ENCODE measurements around the gene OPA1.

Gene OPA1

DNA sequence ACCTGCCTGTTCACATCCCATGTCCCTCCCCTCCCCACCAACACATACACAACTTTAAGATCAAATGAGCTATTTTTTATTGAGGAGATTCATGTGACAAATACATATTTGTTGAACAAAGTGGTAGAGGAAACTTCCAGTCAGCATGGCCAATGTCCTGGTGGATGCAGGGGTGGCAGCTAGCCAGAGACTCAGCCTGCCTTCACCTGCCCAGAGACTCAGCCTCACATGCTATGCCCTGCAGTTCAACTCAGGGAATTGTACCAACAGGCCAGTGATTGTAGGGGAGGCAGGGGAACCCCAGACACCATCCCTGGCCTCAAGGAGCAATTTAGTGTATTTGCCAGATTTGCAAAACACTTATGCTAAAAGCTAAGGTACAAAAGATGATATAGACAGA is 136.6 kb downstream of the OPA1 start:
- H3K4me1 ChIP-seq (ENCODE audit: control insufficient read depth, insufficient read depth, low read length, poor library complexity, severe bottlenecking): no peaks in the 10 kb centered on the region
- H3K36me3 ChIP-seq (ENCODE audit: control insufficient read depth, insufficient read depth, low read length): no peaks in the 10 kb centered on the region
- no peaks in the 10 kb centered on the region for H3K27me3 ChIP-seq (replicated peaks; ENCODE audit: control insufficient read depth, insufficient read depth, low read length, poor library complexity, severe bottlenecking)
- H3K9me3 ChIP-seq (ENCODE audit: control insufficient read depth, low read length): no peaks in the 10 kb centered on the region
- H3K27ac ChIP-seq (ENCODE audit: insufficient read depth, low read length, poor library complexity, severe bottlenecking): no peak overlapping the region
- no peak for DNase-seq
- no peak overlapping the region for H3K4me3 ChIP-seq (ENCODE audit: insufficient read depth, low read depth, low read length, poor library complexity, severe bottlenecking)

GRCh38 chr3:193730511-193730910 is 137.5 kb downstream of the OPA1 start:
- Histone ChIP-seq H3K4me3 (ENCODE audit: insufficient read depth, low read depth, low read length, poor library complexity, severe bottlenecking) (no peak overlapping the region), H3K4me1 (ENCODE audit: control insufficient read depth, insufficient read depth, low read length, poor library complexity, severe bottlenecking) (no peaks in the 10 kb centered on the region), H3K9me3 (ENCODE audit: control insufficient read depth, low read length) (no peaks in the 10 kb centered on the region), H3K36me3 (ENCODE audit: control insufficient read depth, insufficient read depth, low read length) (no peaks in the 10 kb centered on the region), H3K27ac (ENCODE audit: insufficient read depth, low read length, poor library complexity, severe bottlenecking) (no peak overlapping the region), H3K27me3 (replicated peaks; ENCODE audit: control insufficient read depth, insufficient read depth, low read length, poor library complexity, severe bottlenecking) (no peaks in the 10 kb centered on the region)
- no peak for DNase-seq

- no peaks in the 10 kb centered on the region for H3K9me3 ChIP-seq (ENCODE audit: control insufficient read depth, low read length)
- no peak for DNase-seq
- no peaks in the 10 kb centered on the region for H3K27me3 ChIP-seq (replicated peaks; ENCODE audit: control insufficient read depth, insufficient read depth, low read length, poor library complexity, severe bottlenecking)
- H3K36me3 ChIP-seq (ENCODE audit: control insufficient read depth, insufficient read depth, low read length): no peaks in the 10 kb centered on the region
- H3K4me1 ChIP-seq (ENCODE audit: control insufficient read depth, insufficient read depth, low read length, poor library complexity, severe bottlenecking): no peaks in the 10 kb centered on the region
- no peak overlapping the region for H3K27ac ChIP-seq (ENCODE audit: insufficient read depth, low read length, poor library complexity, severe bottlenecking)
- H3K4me3 ChIP-seq (ENCODE audit: insufficient read depth, low read depth, low read length, poor library complexity, severe bottlenecking): no peak overlapping the region
Observed at GRCh38 chr3:193730976-193731375, 138.0 kb downstream of the OPA1 start.

DNA sequence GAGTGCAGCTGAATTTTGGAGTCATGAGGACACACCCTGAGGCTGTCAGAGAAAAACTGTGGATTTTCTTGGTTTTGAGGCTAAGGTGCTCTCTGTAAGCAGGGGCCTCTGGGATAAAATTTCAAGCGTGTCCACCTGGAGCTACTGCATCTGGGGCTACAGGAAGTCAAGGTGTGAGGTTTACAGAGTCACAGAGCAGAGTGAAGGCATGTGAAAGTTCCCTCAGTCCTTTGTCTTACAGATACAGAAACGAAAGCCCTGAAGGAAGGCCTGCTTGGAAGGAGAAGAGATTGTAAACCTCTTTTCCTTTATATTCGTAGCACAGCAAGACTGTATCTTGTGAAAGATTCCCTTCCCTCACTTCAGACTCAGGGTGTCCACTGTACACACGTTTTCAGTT is 138.6 kb downstream of the OPA1 start:
- DNase-seq: no peak
- no peaks in the 10 kb centered on the region for H3K4me1 ChIP-seq (ENCODE audit: control insufficient read depth, insufficient read depth, low read length, poor library complexity, severe bottlenecking)
- H3K36me3 ChIP-seq (ENCODE audit: control insufficient read depth, insufficient read depth, low read length): no peaks in the 10 kb centered on the region
- H3K27ac ChIP-seq (ENCODE audit: insufficient read depth, low read length, poor library complexity, severe bottlenecking): no peak overlapping the region
- no peak overlapping the region for H3K4me3 ChIP-seq (ENCODE audit: insufficient read depth, low read depth, low read length, poor library complexity, severe bottlenecking)
- no peaks in the 10 kb centered on the region for H3K27me3 ChIP-seq (replicated peaks; ENCODE audit: control insufficient read depth, insufficient read depth, low read length, poor library complexity, severe bottlenecking)
- H3K9me3 ChIP-seq (ENCODE audit: control insufficient read depth, low read length): no peaks in the 10 kb centered on the region

DNA sequence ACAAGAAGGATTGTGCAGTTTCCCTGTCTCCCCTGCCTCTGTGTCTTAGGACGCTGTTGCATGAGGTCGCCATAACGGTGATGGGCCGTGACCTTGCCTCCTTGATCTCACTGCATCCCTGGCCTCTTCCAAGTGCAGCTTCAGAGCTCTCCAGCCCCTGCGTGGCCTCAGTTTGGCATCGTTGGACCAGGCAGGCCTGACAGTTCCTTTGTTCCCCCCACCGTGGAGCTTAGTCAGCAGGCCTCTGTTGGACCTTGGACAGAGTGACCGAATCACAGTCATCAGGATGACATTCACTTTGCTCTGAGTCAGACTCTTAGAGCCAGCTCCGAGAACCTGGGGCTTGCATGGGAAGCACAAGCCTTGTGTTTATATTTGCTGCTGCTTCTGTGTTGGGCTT is 139.4 kb downstream of the OPA1 start:
- Histone ChIP-seq H3K36me3 (ENCODE audit: control insufficient read depth, insufficient read depth, low read length) (no peaks in the 10 kb centered on the region), H3K27me3 (replicated peaks; ENCODE audit: control insufficient read depth, insufficient read depth, low read length, poor library complexity, severe bottlenecking) (no peaks in the 10 kb centered on the region), H3K4me3 (ENCODE audit: insufficient read depth, low read depth, low read length, poor library complexity, severe bottlenecking) (no peak overlapping the region), H3K27ac (ENCODE audit: insufficient read depth, low read length, poor library complexity, severe bottlenecking) (no peak overlapping the region), H3K4me1 (ENCODE audit: control insufficient read depth, insufficient read depth, low read length, poor library complexity, severe bottlenecking) (no peaks in the 10 kb centered on the region), H3K9me3 (ENCODE audit: control insufficient read depth, low read length) (no peaks in the 10 kb centered on the region)
- DNase-seq: no peak

GRCh38 chr3:193732827-193733226 is 139.8 kb downstream of the OPA1 start:
- Histone ChIP-seq H3K4me1 (ENCODE audit: control insufficient read depth, insufficient read depth, low read length, poor library complexity, severe bottlenecking) (no peaks in the 10 kb centered on the region), H3K27ac (ENCODE audit: insufficient read depth, low read length, poor library complexity, severe bottlenecking) (no peak overlapping the region), H3K27me3 (replicated peaks; ENCODE audit: control insufficient read depth, insufficient read depth, low read length, poor library complexity, severe bottlenecking) (no peaks in the 10 kb centered on the region), H3K36me3 (ENCODE audit: control insufficient read depth, insufficient read depth, low read length) (no peaks in the 10 kb centered on the region), H3K4me3 (ENCODE audit: insufficient read depth, low read depth, low read length, poor library complexity, severe bottlenecking) (no peak overlapping the region), H3K9me3 (ENCODE audit: control insufficient read depth, low read length) (no peaks in the 10 kb centered on the region)
- DNase-seq: no peak

DNA sequence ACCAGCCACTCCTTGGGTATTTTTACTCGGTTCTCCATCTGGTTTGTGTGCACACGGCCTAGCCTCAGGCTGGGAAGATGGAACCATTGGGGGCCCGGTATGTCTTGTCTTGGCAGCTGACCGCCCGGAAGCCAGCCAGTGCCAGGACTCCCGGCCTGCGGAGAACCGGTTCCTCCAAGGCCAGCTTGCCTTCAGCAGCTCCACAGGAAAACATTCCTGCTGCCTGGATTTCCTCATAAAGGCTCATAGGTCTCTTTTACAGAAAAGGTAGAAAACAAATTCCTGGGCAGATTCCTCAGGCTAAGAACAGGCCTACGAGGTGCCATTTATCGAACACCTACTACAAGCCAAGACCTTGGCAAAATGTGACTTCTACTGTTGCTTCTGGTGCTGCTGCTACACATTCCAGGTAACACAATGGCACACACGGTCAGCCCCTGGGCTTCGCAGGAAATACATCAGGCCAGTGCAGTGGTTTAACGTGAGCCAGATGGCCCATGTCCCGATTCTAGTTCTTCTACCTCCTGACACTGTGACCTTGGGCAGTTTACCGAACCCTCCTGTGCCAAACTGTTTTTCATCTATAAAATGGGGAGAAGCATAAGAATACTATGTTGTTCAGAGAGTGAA is 141.8 kb downstream of the OPA1 start:
- Histone ChIP-seq H3K36me3 (ENCODE audit: control insufficient read depth, insufficient read depth, low read length) (no peaks in the 10 kb centered on the region), H3K27ac (ENCODE audit: insufficient read depth, low read length, poor library complexity, severe bottlenecking) (no peak overlapping the region), H3K4me3 (ENCODE audit: insufficient read depth, low read depth, low read length, poor library complexity, severe bottlenecking) (no peak overlapping the region), H3K27me3 (replicated peaks; ENCODE audit: control insufficient read depth, insufficient read depth, low read length, poor library complexity, severe bottlenecking) (no peaks in the 10 kb centered on the region), H3K9me3 (ENCODE audit: control insufficient read depth, low read length) (no peaks in the 10 kb centered on the region), H3K4me1 (ENCODE audit: control insufficient read depth, insufficient read depth, low read length, poor library complexity, severe bottlenecking) (no peaks in the 10 kb centered on the region)
- no peak for DNase-seq

GRCh38 chr3:193735850-193736249 is 142.8 kb downstream of the OPA1 start:
- no peaks in the 10 kb centered on the region for H3K4me1 ChIP-seq (ENCODE audit: control insufficient read depth, insufficient read depth, low read length, poor library complexity, severe bottlenecking)
- H3K4me3 ChIP-seq (ENCODE audit: insufficient read depth, low read depth, low read length, poor library complexity, severe bottlenecking): no peak overlapping the region
- H3K27ac ChIP-seq (ENCODE audit: insufficient read depth, low read length, poor library complexity, severe bottlenecking): no peak overlapping the region
- H3K27me3 ChIP-seq (replicated peaks; ENCODE audit: control insufficient read depth, insufficient read depth, low read length, poor library complexity, severe bottlenecking): no peaks in the 10 kb centered on the region
- H3K36me3 ChIP-seq (ENCODE audit: control insufficient read depth, insufficient read depth, low read length): no peaks in the 10 kb centered on the region
- no peak for DNase-seq
- no peaks in the 10 kb centered on the region for H3K9me3 ChIP-seq (ENCODE audit: control insufficient read depth, low read length)

DNA sequence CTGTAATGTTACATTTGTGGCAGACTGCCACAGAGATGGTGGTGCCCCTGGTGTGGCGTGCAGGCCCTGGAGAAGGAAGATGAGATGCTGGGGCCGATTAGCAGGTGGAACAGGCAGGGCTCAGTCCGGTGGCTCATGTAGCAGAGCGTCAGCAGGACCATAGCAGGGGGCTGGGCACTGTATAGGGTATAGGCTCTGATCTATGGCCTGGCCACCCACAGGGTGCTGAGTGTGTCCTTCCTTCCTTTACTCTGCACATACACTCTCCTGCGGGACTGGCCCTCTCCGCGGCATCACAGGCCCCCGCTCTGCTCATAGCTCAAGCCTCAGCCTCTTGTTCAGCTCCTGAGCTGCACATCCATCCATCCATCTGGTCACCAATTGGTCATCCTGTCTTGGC is 143.6 kb downstream of the OPA1 start:
- no peaks in the 10 kb centered on the region for H3K9me3 ChIP-seq (ENCODE audit: control insufficient read depth, low read length)
- no peaks in the 10 kb centered on the region for H3K27me3 ChIP-seq (replicated peaks; ENCODE audit: control insufficient read depth, insufficient read depth, low read length, poor library complexity, severe bottlenecking)
- DNase-seq: no peak
- H3K4me1 ChIP-seq (ENCODE audit: control insufficient read depth, insufficient read depth, low read length, poor library complexity, severe bottlenecking): no peaks in the 10 kb centered on the region
- H3K36me3 ChIP-seq (ENCODE audit: control insufficient read depth, insufficient read depth, low read length): no peaks in the 10 kb centered on the region
- no peak overlapping the region for H3K27ac ChIP-seq (ENCODE audit: insufficient read depth, low read length, poor library complexity, severe bottlenecking)
- H3K4me3 ChIP-seq (ENCODE audit: insufficient read depth, low read depth, low read length, poor library complexity, severe bottlenecking): no peak overlapping the region

DNA sequence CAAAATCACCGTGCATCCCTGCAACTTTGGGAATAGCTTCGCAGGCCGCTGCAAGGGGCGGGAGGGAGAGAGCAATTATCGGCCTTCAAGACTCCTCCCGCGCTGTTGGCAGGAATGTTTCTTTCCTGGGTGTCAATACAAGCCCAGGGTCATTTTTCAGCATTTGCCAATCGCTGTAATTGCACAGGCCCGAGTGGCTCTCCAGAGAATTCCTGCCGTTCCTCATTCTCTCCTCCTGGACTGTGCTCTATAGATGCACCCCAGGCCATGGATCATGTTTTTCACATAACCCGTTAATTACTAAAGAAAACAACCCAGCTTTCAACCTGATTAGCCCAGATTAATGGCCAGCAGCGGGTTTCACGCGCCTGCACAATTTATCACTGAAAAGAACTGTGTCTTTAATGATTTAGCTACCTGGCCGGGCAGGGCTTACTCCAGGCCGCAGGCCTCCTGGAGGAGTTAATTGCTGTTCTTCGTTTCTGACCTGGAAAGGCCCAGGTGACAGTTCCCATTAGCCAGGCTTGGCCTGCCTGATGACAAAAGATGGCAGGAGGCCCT is 144.3 kb downstream of the OPA1 start:
- DNase-seq: no peak
- Histone ChIP-seq H3K36me3 (ENCODE audit: control insufficient read depth, insufficient read depth, low read length) (no peaks in the 10 kb centered on the region), H3K27ac (ENCODE audit: insufficient read depth, low read length, poor library complexity, severe bottlenecking) (no peak overlapping the region), H3K27me3 (replicated peaks; ENCODE audit: control insufficient read depth, insufficient read depth, low read length, poor library complexity, severe bottlenecking) (no peaks in the 10 kb centered on the region), H3K4me3 (ENCODE audit: insufficient read depth, low read depth, low read length, poor library complexity, severe bottlenecking) (no peak overlapping the region), H3K4me1 (ENCODE audit: control insufficient read depth, insufficient read depth, low read length, poor library complexity, severe bottlenecking) (no peaks in the 10 kb centered on the region), H3K9me3 (ENCODE audit: control insufficient read depth, low read length) (no peaks in the 10 kb centered on the region)

All from effector memory CD4-positive, alpha-beta T cell (primary cell).